Measurements from ENCODE around the gene CRB3. TPM values are rescaled to one million over a fixed set of nuclear protein-coding genes. Genes with fewer than 3 reads are reported as not detected.

The CRB3 gene
- total RNA-seq, 1 donor from 2014 or later: 0.46 TPM

DNA sequence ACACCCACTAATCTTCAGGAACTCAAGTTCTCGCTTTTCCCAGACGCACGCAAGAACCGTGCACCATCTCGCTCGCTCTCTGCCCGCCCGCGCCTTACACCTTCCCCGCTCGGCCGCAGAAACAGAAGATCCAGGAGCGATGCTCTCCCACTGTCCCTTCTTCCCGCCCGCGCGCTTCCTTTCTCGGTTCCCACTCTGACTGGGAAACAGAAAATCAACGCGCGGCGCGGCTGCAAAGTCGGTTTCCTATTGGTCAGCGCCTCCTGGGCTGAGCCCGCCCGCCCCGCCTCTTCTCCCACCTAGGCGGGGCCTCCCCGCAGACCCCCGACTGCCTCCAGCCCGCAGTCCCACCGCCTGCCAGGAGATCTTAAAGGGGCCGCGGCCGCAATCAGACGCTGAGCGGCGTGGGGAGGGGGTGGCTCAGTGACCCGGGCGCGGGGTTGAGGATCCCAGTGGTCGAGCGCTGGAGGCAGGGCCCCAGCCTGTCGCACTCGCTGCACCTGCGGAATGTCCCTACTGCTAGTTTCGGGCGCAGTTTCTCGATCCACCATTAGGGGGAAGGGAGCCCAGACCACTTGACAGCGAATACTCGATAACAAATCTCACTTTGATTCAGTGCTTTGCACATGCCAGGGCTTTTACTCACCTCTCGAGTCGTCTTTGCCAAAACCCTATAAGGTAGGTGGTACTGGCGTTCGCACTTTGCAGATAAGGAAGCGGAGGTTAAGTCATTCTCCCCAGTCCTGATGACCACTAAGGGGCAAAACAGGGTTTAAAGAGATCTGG lies 3.8 kb upstream of the CRB3 start:
- no peaks in the 10 kb centered on the region for H3K27me3 Mint-ChIP-seq (ENCODE audit: low read depth)
- H3K4me1 Mint-ChIP-seq (ENCODE audit: low read depth): peaks cover 8% of the 10 kb centered on the region
- intact Hi-C loops (cut with micrococcal nuclease): loop anchor here (1.0 kb wide), 2 partner anchors 35 to 56 kb away; no protein-coding TSS in a partner anchor
- peak overlapping the region; percentile 44 for H3K27ac Mint-ChIP-seq
- H3K36me3 Mint-ChIP-seq (ENCODE audit: low read depth): peaks cover 12% of the 10 kb centered on the region
- peaks cover 2% of the 10 kb centered on the region for H3K9me3 Mint-ChIP-seq
- H3K4me3 Mint-ChIP-seq (ENCODE audit: low read depth): peak overlapping the region; percentile 88
- peak; percentile 97 for DNase-seq (ENCODE audit: low spot score)

DNA sequence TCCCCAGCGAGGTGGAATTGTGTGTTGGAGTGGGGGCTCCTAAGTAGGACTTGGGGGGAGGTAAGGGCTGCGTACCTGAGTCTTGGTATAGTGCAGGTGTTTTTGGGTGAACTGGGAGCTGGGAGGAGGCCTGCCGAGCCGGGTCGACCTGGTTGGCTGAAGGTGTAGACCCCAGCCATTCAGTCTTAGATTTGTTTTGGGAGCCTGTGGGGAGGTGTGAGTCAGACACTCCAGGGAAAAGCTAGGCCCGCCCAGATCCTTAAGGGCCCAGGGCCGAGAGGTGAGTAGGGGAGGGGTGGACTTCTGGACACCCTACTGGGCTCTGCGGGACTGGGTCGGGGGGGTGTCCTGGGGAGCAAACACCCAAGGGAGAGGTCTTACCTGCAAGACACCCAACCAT lies 935 bp downstream of the CRB3 start:
- Mint-ChIP-seq H3K27ac (no peak overlapping the region), H3K27me3 (ENCODE audit: low read depth) (no peaks in the 10 kb centered on the region), H3K4me1 (ENCODE audit: low read depth) (peaks cover 2% of the 10 kb centered on the region), H3K9me3 (no peaks in the 10 kb centered on the region), H3K36me3 (ENCODE audit: low read depth) (peaks cover 19% of the 10 kb centered on the region), H3K4me3 (ENCODE audit: low read depth) (no peak overlapping the region)
- DNase-seq (ENCODE audit: low spot score): no peak
- intact Hi-C loops (cut with micrococcal nuclease): no loop called here

DNA sequence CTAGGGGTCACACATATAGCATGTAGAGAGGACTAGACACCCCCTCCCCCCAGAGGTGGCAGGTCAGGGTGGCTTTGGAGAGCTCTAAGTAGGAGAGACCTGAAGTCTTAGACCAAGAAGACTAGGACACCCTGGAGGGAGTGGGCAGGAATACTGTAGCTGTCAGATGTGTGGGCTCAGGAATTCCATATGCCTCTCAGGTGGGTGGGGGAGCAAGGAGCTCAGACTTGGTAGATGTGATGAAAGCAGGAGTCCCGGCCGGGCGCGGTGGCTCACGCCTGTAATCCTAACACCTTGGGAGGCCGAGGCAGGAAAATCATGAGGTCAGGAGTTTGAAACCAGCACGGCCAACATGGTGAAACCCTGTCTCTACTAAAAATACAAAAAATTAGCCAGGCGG lies 1.6 kb downstream of the CRB3 start:
- H3K4me3 Mint-ChIP-seq (ENCODE audit: low read depth): no peak overlapping the region
- intact Hi-C loops (cut with micrococcal nuclease): no loop called here

DNA sequence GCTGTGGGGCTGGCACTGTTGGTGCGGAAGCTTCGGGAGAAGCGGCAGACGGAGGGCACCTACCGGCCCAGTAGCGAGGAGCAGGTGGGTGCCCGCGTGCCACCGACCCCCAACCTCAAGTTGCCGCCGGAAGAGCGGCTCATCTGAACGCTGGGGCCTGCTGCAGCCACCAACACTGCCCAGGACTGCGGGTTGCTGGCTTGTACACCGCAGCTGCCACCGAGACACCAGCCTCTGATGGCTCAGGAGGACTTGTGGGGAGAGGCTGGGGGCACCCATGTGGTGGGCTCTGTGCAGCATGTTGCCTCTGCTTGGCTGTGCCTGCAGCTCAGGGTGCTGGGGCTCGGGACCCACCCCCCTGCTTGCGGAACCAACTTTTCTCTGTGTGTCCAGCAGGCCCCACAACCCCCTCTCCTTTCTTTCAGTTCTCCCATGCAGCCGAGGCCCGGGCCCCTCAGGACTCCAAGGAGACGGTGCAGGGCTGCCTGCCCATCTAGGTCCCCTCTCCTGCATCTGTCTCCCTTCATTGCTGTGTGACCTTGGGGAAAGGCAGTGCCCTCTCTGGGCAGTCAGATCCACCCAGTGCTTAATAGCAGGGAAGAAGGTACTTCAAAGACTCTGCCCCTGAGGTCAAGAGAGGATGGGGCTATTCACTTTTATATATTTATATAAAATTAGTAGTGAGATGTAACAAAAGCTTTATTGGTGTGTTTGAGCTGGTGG lies 2.6 kb downstream of the CRB3 start:
- DNase-seq (ENCODE audit: low spot score): no peak
- intact Hi-C loops (cut with micrococcal nuclease): no loop called here
- Mint-ChIP-seq H3K4me3 (ENCODE audit: low read depth) (no peak overlapping the region), H3K36me3 (ENCODE audit: low read depth) (peaks cover 29% of the 10 kb centered on the region), H3K27me3 (ENCODE audit: low read depth) (no peaks in the 10 kb centered on the region), H3K27ac (no peak overlapping the region), H3K9me3 (no peaks in the 10 kb centered on the region), H3K4me1 (ENCODE audit: low read depth) (peaks cover 2% of the 10 kb centered on the region)

More for the DNA sequence above, 1.6 kb downstream of the CRB3 start:
- Mint-ChIP-seq H3K36me3 (ENCODE audit: low read depth) (peaks cover 23% of the 10 kb centered on the region), H3K9me3 (no peaks in the 10 kb centered on the region), H3K27ac (no peak overlapping the region), H3K27me3 (ENCODE audit: low read depth) (no peaks in the 10 kb centered on the region), H3K4me1 (ENCODE audit: low read depth) (peaks cover 2% of the 10 kb centered on the region)
- no peak for DNase-seq (ENCODE audit: low spot score)

DNA sequence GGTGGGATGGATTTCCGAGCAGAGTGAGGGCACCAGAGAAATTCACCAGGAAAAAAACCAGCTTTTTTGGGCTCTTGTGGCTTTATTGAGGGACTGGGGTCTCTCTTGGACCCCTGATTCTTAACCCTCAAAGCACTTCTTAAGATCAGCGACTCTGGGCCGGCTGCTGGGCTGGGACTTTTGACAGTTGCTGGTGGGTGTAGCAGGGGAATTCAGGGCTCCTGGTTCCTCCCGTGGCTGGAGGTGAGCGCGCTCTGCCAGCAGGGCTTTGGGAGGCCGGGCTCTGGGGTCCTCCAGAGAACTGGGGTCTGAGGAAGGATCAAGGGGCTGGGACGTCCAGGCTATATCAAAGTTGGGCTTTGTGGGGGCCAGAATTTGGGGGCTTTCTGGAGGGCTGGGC lies 3.3 kb downstream of the CRB3 start:
- no peak for DNase-seq (ENCODE audit: low spot score)
- Mint-ChIP-seq H3K36me3 (ENCODE audit: low read depth) (peaks cover 34% of the 10 kb centered on the region), H3K27me3 (ENCODE audit: low read depth) (no peaks in the 10 kb centered on the region), H3K27ac (no peak overlapping the region), H3K4me1 (ENCODE audit: low read depth) (peaks cover 2% of the 10 kb centered on the region), H3K9me3 (no peaks in the 10 kb centered on the region), H3K4me3 (ENCODE audit: low read depth) (no peak overlapping the region)
- intact Hi-C loops (cut with micrococcal nuclease): no loop called here

DNA sequence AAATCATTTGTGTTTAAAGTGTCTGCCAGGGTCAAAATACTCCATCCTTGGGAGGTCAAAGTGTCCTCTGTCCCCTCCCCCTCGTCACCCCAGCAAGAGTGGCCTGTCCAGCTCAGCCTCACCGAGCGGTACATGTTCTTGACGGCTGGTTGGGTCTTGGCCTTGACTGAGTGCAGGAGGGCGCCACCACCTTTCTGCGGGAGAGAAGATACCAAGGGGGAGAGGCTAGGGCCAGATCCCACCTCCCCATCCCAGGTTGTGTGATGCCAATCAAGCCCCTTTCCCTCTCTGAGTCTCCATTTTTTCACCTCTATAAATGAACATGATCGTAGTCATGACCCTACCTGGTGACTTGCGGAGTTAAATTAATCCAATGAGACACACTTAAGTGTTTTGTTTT lies 6.1 kb downstream of the CRB3 start:
- Mint-ChIP-seq H3K27ac (no peak overlapping the region), H3K36me3 (ENCODE audit: low read depth) (peaks cover 44% of the 10 kb centered on the region), H3K4me3 (ENCODE audit: low read depth) (no peak overlapping the region), H3K4me1 (ENCODE audit: low read depth) (no peaks in the 10 kb centered on the region), H3K9me3 (no peaks in the 10 kb centered on the region), H3K27me3 (ENCODE audit: low read depth) (no peaks in the 10 kb centered on the region)
- intact Hi-C loops (cut with micrococcal nuclease): no loop called here
- no peak for DNase-seq (ENCODE audit: low spot score)

DNA sequence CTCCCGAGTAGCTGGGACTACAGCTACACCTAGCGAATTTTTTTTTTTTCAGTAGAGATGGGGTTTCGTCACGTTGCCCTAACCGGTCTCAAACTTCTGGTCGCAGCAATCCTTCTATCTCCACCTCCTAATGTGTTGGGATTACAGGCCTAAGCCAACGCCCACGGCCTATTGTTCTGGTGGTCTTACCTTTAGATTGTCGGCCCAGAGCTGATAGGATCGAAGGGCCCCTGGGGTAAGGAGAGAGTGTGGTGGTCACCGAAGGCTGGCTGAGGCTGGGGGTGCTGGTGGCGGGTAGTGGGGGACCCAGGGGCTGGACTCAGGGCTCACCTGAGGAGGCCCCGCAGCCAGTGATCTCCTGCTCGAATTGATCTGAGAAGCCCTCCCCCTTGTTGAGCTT lies 7.0 kb downstream of the CRB3 start:
- Mint-ChIP-seq H3K36me3 (ENCODE audit: low read depth) (peaks cover 50% of the 10 kb centered on the region), H3K4me1 (ENCODE audit: low read depth) (no peaks in the 10 kb centered on the region), H3K27ac (no peak overlapping the region), H3K27me3 (ENCODE audit: low read depth) (no peaks in the 10 kb centered on the region), H3K9me3 (no peaks in the 10 kb centered on the region), H3K4me3 (ENCODE audit: low read depth) (no peak overlapping the region)
- intact Hi-C loops (cut with micrococcal nuclease): no loop called here
- DNase-seq (ENCODE audit: low spot score): no peak

DNA sequence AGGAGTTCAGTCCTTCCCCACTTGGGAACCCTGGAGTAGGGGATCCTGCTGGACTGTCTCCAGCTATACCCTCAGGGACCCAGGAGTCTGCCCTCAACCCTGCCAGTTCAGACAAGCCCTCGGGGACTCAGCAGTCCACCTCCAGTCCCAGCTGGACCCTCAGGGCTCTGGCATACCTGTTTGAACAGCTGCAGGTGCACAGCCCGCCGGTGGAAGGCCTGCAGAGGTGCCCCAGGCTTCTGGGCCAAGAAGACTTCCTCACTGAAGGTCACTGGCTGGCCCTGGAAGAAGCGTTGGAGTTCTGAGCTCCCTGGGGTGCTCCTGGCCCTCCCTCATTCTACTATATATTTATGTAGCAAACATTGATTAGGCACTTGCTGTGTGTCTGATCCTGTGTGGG lies 8.6 kb downstream of the CRB3 start:
- H3K36me3 Mint-ChIP-seq (ENCODE audit: low read depth): peaks cover 49% of the 10 kb centered on the region
- no peak for DNase-seq (ENCODE audit: low spot score)
- no peaks in the 10 kb centered on the region for H3K27me3 Mint-ChIP-seq (ENCODE audit: low read depth)
- no peak overlapping the region for H3K27ac Mint-ChIP-seq
- H3K4me1 Mint-ChIP-seq (ENCODE audit: low read depth): no peaks in the 10 kb centered on the region
- intact Hi-C loops (cut with micrococcal nuclease): no loop called here
- H3K4me3 Mint-ChIP-seq (ENCODE audit: low read depth): no peak overlapping the region
- H3K9me3 Mint-ChIP-seq: no peaks in the 10 kb centered on the region

DNA sequence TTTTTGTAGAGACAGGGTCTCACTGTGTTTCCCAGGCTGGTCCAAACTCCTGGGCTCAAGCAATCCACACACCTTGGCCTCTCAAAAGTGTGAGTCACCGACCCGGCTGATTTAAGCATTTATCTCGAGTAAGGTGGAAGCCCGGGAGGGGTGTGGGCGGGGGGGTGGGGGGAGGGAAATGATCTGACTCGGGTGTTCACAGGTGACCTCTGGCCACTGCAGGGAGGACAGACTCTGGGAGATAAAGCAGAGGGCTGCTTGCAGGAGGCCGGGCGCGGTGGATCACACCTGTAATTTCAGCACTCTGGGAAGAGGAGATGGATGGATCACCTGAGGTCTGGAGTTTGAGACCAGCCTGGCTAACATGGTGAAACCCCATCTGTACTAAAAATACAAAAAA lies 9.6 kb downstream of the CRB3 start:
- no peak overlapping the region for H3K4me3 Mint-ChIP-seq (ENCODE audit: low read depth)
- no peaks in the 10 kb centered on the region for H3K4me1 Mint-ChIP-seq (ENCODE audit: low read depth)
- peaks cover 43% of the 10 kb centered on the region for H3K36me3 Mint-ChIP-seq (ENCODE audit: low read depth)
- intact Hi-C loops (cut with micrococcal nuclease): no loop called here
- no peak for DNase-seq (ENCODE audit: low spot score)
- H3K27me3 Mint-ChIP-seq (ENCODE audit: low read depth): no peaks in the 10 kb centered on the region
- no peak overlapping the region for H3K27ac Mint-ChIP-seq
- H3K9me3 Mint-ChIP-seq: no peaks in the 10 kb centered on the region

DNA sequence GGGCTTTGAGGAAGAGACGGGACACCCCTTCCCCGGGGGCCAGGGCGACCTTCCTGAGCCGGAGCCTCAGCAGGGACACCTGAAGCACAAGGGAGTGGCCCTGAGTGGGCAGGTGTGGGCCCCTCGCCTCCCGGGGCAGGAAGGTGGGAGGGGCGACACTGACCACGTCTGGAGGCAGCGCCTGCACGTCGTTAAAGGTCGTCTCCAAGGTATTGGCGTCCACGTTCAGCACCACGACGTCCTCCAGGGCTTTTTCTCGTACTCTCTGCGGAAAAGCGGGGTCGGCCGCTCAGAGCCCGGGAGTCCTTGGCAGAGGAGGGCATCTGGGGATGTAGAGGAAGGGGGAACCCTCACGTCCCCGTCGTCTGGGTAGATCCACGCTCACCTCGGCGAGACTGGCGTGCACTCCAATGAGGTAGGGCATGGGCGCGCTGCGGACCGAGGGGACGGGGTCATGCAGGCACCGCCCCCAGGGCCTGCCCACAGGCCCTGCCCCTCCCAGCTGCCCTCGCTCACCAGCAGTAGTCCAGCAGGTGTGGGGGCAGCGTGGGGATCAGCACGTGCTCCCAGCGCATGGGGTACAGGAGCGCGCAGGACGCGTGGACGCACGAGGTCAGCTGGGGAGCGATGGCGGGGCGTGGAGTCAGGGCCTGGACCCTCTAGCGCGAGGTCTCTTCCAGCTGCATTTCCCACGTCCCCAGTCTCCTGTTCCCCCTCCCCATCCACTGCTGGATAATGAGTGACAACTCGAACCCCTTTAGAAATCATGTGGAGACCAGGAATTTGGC lies 11.4 kb downstream of the CRB3 start:
- Mint-ChIP-seq H3K27me3 (ENCODE audit: low read depth) (no peaks in the 10 kb centered on the region), H3K36me3 (ENCODE audit: low read depth) (peaks cover 37% of the 10 kb centered on the region), H3K27ac (no peak overlapping the region), H3K4me1 (ENCODE audit: low read depth) (peaks cover 6% of the 10 kb centered on the region), H3K9me3 (no peaks in the 10 kb centered on the region), H3K4me3 (ENCODE audit: low read depth) (no peak overlapping the region)
- intact Hi-C loops (cut with micrococcal nuclease): no loop called here
- no peak for DNase-seq (ENCODE audit: low spot score)

DNA sequence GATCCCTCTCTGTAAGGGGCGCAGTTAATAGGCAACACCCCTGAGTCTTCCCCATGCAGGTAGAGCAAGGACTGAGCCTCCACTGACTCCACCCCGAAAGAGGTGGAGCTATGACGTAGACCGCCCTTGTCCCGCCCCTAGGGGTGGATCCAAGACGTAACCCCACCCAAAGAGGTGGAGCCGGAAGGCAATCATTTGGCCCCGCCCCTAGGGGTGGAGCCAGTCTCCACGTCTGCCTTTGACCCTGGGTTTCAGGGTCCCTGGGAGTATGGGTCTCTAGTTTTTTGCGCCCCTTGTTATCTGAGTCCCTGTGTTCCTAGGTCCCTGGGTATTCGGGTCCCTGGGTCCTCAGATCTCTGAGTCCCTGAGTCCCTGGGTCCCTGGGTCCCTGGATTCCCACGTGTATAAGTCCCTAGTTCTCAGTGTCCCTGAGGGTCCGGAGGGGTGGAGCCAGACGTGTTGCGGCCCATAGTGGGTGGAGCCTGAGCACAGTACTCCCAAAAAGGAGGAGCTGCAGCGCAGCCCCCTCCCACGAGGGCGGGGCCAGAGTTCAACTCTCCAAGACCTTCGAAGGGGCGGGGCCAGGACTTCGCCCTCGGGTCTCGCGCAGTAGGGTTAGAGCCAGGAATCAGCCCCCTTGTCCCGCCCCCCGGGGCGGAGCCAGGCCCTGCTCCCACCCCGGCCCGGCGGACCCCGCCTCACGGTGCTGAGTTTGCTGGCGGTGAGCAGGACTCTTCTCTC lies 12.3 kb downstream of the CRB3 start:
- Mint-ChIP-seq H3K27ac (no peak overlapping the region), H3K36me3 (ENCODE audit: low read depth) (peaks cover 35% of the 10 kb centered on the region), H3K27me3 (ENCODE audit: low read depth) (no peaks in the 10 kb centered on the region), H3K4me1 (ENCODE audit: low read depth) (peaks cover 11% of the 10 kb centered on the region), H3K4me3 (ENCODE audit: low read depth) (no peak overlapping the region), H3K9me3 (no peaks in the 10 kb centered on the region)
- intact Hi-C loops (cut with micrococcal nuclease): no loop called here
- DNase-seq (ENCODE audit: low spot score): peak; percentile 54

DNA sequence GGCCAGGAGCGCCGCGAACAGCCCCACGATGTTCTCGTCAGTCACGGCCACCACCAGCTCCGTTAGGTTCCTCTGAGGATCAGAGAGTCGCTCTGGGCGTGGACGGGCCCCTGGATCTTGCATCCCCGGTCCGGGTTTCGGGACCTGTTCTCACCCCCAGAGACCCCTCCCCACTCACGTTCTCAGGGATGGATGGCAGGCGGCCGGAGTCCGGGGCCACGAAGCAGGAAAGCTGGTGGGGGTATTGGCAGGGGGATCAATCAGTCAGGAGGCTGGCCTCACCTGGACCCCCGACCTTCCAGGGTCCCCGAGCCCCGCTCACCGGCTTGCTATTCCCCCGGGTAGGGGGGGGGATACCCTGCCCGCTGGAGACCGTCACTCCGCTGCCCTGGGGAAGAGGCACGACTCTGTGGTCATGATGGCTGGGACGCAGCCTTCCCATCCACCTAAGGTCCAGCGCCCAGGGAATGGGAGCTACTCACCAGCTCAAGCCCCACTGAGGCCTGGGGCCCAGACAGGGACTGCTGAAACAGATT lies 12.9 kb downstream of the CRB3 start:
- Mint-ChIP-seq H3K9me3 (no peaks in the 10 kb centered on the region), H3K4me1 (ENCODE audit: low read depth) (peaks cover 14% of the 10 kb centered on the region), H3K36me3 (ENCODE audit: low read depth) (peaks cover 30% of the 10 kb centered on the region), H3K4me3 (ENCODE audit: low read depth) (no peak overlapping the region), H3K27ac (no peak overlapping the region), H3K27me3 (ENCODE audit: low read depth) (no peaks in the 10 kb centered on the region)
- intact Hi-C loops (cut with micrococcal nuclease): no loop called here
- no peak for DNase-seq (ENCODE audit: low spot score)

Data from activated T-helper 2 cell treated with anti-CD3 and anti-CD28 coated beads, Interferon-gamma antibody, Interleukin-2, Interleukin-4, amounts not matched to agents 10 μg/mL and 5 μg/mL and 100 μg/mL, durations not matched to agents 14 hours and 24 hours and 36 hours (primary cell).